Measurements from ENCODE around the gene STIM2.

Gene STIM2

DNA sequence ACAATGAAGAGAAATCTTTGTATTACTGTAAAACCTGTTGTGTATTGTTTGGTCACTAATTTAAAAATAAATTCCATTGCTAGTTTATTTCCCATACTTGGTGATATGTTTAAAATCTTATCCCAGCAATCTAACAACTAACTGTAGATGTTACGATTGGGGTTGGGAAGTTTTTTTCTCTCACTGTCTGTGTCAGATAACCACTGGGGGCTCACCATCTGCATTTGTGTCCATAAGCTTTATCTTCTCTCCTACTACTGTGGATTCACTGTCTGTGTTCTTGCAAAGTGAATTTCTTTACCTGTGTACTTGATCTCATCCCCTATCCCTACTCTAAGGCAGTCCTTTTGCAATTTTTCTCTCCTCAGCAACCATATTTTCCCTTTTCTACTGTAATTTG is 81.3 kb downstream of the STIM2 start:
- no peak overlapping the region for H3K4me3 ChIP-seq (ENCODE audit: low read depth, low read length)
- POLR2A ChIA-PET: no interaction called here
- CTCF ChIA-PET: no interaction called here
- TF ChIP-seq, protein P1, sequence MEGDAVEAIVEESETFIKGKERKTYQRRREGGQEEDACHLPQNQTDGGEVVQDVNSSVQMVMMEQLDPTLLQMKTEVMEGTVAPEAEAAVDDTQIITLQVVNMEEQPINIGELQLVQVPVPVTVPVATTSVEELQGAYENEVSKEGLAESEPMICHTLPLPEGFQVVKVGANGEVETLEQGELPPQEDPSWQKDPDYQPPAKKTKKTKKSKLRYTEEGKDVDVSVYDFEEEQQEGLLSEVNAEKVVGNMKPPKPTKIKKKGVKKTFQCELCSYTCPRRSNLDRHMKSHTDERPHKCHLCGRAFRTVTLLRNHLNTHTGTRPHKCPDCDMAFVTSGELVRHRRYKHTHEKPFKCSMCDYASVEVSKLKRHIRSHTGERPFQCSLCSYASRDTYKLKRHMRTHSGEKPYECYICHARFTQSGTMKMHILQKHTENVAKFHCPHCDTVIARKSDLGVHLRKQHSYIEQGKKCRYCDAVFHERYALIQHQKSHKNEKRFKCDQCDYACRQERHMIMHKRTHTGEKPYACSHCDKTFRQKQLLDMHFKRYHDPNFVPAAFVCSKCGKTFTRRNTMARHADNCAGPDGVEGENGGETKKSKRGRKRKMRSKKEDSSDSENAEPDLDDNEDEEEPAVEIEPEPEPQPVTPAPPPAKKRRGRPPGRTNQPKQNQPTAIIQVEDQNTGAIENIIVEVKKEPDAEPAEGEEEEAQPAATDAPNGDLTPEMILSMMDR (IDR thresholded peaks at IDR 0.05; ENCODE audit: insufficient read depth, low read length, missing control alignments): no peak
- DNase-seq (ENCODE audit: low read depth, low spot score): no peak

- H3K4me3 ChIP-seq (ENCODE audit: low read depth, low read length): no peak overlapping the region
- TF ChIP-seq, protein P1 (IDR thresholded peaks at IDR 0.05; ENCODE audit: insufficient read depth, low read length, missing control alignments): no peak
- no peak for DNase-seq (ENCODE audit: low read depth, low spot score)
- POLR2A ChIA-PET: no interaction called here
- CTCF ChIA-PET: no interaction called here
These were observed 82.2 kb downstream of the STIM2 start for GRCh38 chr4:26942871-26943270.

GRCh38 chr4:26943391-26943790 is 82.8 kb downstream of the STIM2 start:
- no peak overlapping the region for H3K4me3 ChIP-seq (ENCODE audit: low read depth, low read length)
- no peak for DNase-seq (ENCODE audit: low read depth, low spot score)
- ChIA-PET POLR2A (no interaction called here), CTCF (no interaction called here)
- TF ChIP-seq, protein P1 (IDR thresholded peaks at IDR 0.05; ENCODE audit: insufficient read depth, low read length, missing control alignments): no peak

DNA sequence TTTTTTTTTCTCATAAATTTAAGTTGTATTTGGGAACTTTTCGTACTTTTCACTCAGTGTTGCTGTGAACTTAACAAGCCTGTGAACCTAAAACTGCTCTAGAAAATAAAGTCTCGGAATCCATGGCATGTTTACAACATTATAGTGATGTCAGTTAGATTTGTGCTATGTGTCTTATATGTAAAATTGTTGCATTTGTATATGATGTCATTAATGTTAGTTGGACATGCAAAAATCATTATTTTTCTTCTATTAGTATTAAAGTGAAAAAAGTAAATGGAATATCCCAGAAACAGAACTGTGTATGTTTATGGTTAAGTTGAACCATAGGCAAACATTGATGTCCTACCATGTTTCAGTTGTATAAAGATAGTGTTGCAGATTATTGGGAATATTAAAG is 85.2 kb downstream of the STIM2 start:
- DNase-seq (ENCODE audit: low read depth, low spot score): no peak
- POLR2A ChIA-PET: no interaction called here
- TF ChIP-seq, protein P1 (IDR thresholded peaks at IDR 0.05; ENCODE audit: insufficient read depth, low read length, missing control alignments): no peak
- CTCF ChIA-PET: no interaction called here
- no peak overlapping the region for H3K4me3 ChIP-seq (ENCODE audit: low read depth, low read length)

GRCh38 chr4:26947318-26947717 is 86.7 kb downstream of the STIM2 start:
- ChIA-PET CTCF (no interaction called here), POLR2A (no interaction called here)
- DNase-seq (ENCODE audit: low read depth, low spot score): no peak
- H3K4me3 ChIP-seq (ENCODE audit: low read depth, low read length): no peak overlapping the region
- TF ChIP-seq, protein P1 (IDR thresholded peaks at IDR 0.05; ENCODE audit: insufficient read depth, low read length, missing control alignments): no peak

DNA sequence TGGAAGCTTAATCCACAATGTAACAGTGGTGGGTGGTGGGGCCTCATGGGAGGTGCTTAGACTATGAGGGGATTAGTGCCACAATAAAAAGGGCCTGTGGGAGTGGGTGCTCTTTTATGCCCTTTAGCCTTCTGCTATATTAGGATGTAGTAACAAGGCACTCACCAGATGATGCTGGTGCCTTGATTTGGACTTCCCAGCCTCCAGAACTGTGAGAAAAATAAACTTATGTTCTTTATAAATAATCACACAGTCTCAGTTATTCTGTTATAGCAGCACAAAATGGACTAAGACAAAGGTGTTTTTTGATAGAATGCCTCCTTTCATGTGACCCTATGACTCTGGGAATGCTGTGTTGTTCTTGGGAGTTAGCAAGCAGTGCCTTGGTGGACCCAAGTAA is 89.8 kb downstream of the STIM2 start:
- no peak for DNase-seq (ENCODE audit: low read depth, low spot score)
- TF ChIP-seq, protein P1 (IDR thresholded peaks at IDR 0.05; ENCODE audit: insufficient read depth, low read length, missing control alignments): no peak
- H3K4me3 ChIP-seq (ENCODE audit: low read depth, low read length): no peak overlapping the region
- ChIA-PET POLR2A (no interaction called here), CTCF (interaction anchor here (0.7 kb wide), 1 partner anchor 60 kb away, joined by 3 read pairs; no protein-coding TSS in a partner anchor)
